ENCODE results near the gene SPATA4. TPM values are rescaled to one million over a fixed set of nuclear protein-coding genes. Genes with fewer than 3 reads are reported as not detected.

SPATA4 gene
- total RNA-seq, 4 donors from 2014 or later: 0.17 TPM; not detected in 3

- TF ChIP-seq CTCF (IDR thresholded peaks at IDR 0.05; ENCODE audit: low read depth): no peak
These were observed 57.8 kb downstream of the SPATA4 start for GRCh38 chr4:176137631-176138030.

- no peak for TF ChIP-seq CTCF (IDR thresholded peaks at IDR 0.05; ENCODE audit: low read depth)
These were observed 60.7 kb downstream of the SPATA4 start for GRCh38 chr4:176134670-176135069.

Other genes with a start within 250 kb of the SPATA4 start
- gene WDR17, start 129.7 kb downstream of the SPATA4 start, total RNA-seq: 1 to 10 TPM; 1.3 to 4.8 (median 2.0) TPM
- gene ASB5, start 73.6 kb upstream of the SPATA4 start, total RNA-seq: not detected
- gene SPCS3, start 124.4 kb upstream of the SPATA4 start, total RNA-seq: 100 to 1,000 TPM in 1 of 4 donors, 10 to 100 TPM in 3; 47.3 to 102 (median 59.9) TPM

All from subcutaneous adipose tissue (tissue), 4 donors.